ENCODE data around the gene RNASE7.

The RNASE7 gene

GRCh38 chr14:21041676-21042433 is at the start of gene RNASE7:
Gene RNASE7, plus strand, starts transcription at chr14:21042362. Its CDS starts 631 bp downstream, at chr14:21042993.
- in situ Hi-C loops (cut with MboI; ENCODE audit: low pct_unique_long_range_greater_than_20kb, low sequenced_read_pairs, unreplicated experiment), result no loop called here
- DNase-seq (ENCODE audit: low spot score), result no peak
- TF ChIP-seq CTCF (IDR thresholded peaks at IDR 0.05; ENCODE audit: extremely low read depth, insufficient read depth, missing control alignments), result no peak

- DNase-seq (ENCODE audit: low spot score), result no peak
- in situ Hi-C loops (cut with MboI; ENCODE audit: low pct_unique_long_range_greater_than_20kb, low sequenced_read_pairs, unreplicated experiment), result no loop called here
- no peak for TF ChIP-seq CTCF (IDR thresholded peaks at IDR 0.05; ENCODE audit: extremely low read depth, insufficient read depth, missing control alignments)
Measured at GRCh38 chr14:20996521-20996920, 45.6 kb upstream of the RNASE7 start.

- no peak for TF ChIP-seq CTCF (IDR thresholded peaks at IDR 0.05; ENCODE audit: extremely low read depth, insufficient read depth, missing control alignments)
- DNase-seq (ENCODE audit: low spot score), result no peak
- in situ Hi-C loops (cut with MboI; ENCODE audit: low pct_unique_long_range_greater_than_20kb, low sequenced_read_pairs, unreplicated experiment), result no loop called here
Measured at GRCh38 chr14:20997115-20997514, 45.0 kb upstream of the RNASE7 start.

GRCh38 chr14:20997564-20997963 is 44.6 kb upstream of the RNASE7 start:
- no peak for TF ChIP-seq CTCF (IDR thresholded peaks at IDR 0.05; ENCODE audit: extremely low read depth, insufficient read depth, missing control alignments)
- no peak for DNase-seq (ENCODE audit: low spot score)
- in situ Hi-C loops (cut with MboI; ENCODE audit: low pct_unique_long_range_greater_than_20kb, low sequenced_read_pairs, unreplicated experiment), result no loop called here

GRCh38 chr14:20998139-20998538 is 44.0 kb upstream of the RNASE7 start:
- TF ChIP-seq CTCF (IDR thresholded peaks at IDR 0.05; ENCODE audit: extremely low read depth, insufficient read depth, missing control alignments), result no peak
- in situ Hi-C loops (cut with MboI; ENCODE audit: low pct_unique_long_range_greater_than_20kb, low sequenced_read_pairs, unreplicated experiment), result no loop called here
- DNase-seq (ENCODE audit: low spot score), result no peak

- no peak for DNase-seq (ENCODE audit: low spot score)
- in situ Hi-C loops (cut with MboI; ENCODE audit: low pct_unique_long_range_greater_than_20kb, low sequenced_read_pairs, unreplicated experiment), result no loop called here
- no peak for TF ChIP-seq CTCF (IDR thresholded peaks at IDR 0.05; ENCODE audit: extremely low read depth, insufficient read depth, missing control alignments)
Measured at GRCh38 chr14:20998674-20999366, 43.3 kb upstream of the RNASE7 start, which contains the start of gene SLC39A2. Gene SLC39A2, plus strand, starts transcription at chr14:20999293. Its CDS starts 154 bp downstream, at chr14:20999447.
